Right kidney (tissue), 1 donor: ENCODE measurements around the gene KDM2B.

ENCODE experiments used
- DNase-seq: peaks from one replicate; pipeline ENCODE4 v3.0.0-alpha.2; 2016

The KDM2B gene

GRCh38 chr12:121430833-121431415 lies 149.9 kb downstream of the KDM2B start:
- DNase-seq, result no peak

- DNase-seq, result no peak
Observed at GRCh38 chr12:121428883-121429282, 151.9 kb downstream of the KDM2B start.

GRCh38 chr12:121427556-121428050 lies 153.2 kb downstream of the KDM2B start:
- DNase-seq, result no peak

- no peak for DNase-seq
Observed at GRCh38 chr12:121424624-121424975, 156.2 kb downstream of the KDM2B start.

- DNase-seq, result no peak
Observed at GRCh38 chr12:121423682-121424623, 156.9 kb downstream of the KDM2B start.

GRCh38 chr12:121423253-121423652 lies 157.6 kb downstream of the KDM2B start:
- no peak for DNase-seq

- no peak for DNase-seq
Observed at GRCh38 chr12:121420109-121420508, 160.7 kb downstream of the KDM2B start.

- no peak for DNase-seq
Observed at GRCh38 chr12:121417847-121418246, 163.0 kb downstream of the KDM2B start.

GRCh38 chr12:121413917-121414316 lies 166.9 kb downstream of the KDM2B start:
- DNase-seq, result no peak

- DNase-seq, result no peak
Observed at GRCh38 chr12:121405211-121405610, 175.6 kb downstream of the KDM2B start.

GRCh38 chr12:121404734-121405133 lies 176.1 kb downstream of the KDM2B start:
- DNase-seq, result no peak

GRCh38 chr12:121403721-121404120 lies 177.1 kb downstream of the KDM2B start:
- DNase-seq, result no peak

GRCh38 chr12:121400332-121401139 lies 180.3 kb downstream of the KDM2B start:
- DNase-seq, result no peak

- peak; percentile 97 for DNase-seq
Observed at GRCh38 chr12:121399391-121400331, 181.2 kb downstream of the KDM2B start, which contains the start of gene RNF34. Gene RNF34, plus strand, starts transcription at chr12:121400118. Its CDS starts 95 bp downstream, at chr12:121400213.

GRCh38 chr12:121398355-121398754 lies 182.5 kb downstream of the KDM2B start:
- DNase-seq, result no peak

GRCh38 chr12:121397521-121397920 lies 183.3 kb downstream of the KDM2B start:
- DNase-seq, result no peak

- no peak for DNase-seq
Observed at GRCh38 chr12:121392325-121392716, 188.5 kb downstream of the KDM2B start.

- no peak for DNase-seq
Observed at GRCh38 chr12:121391619-121392324, 189.1 kb downstream of the KDM2B start.

- no peak for DNase-seq
Observed at GRCh38 chr12:121390856-121391255, 190.0 kb downstream of the KDM2B start.

GRCh38 chr12:121388421-121388981 lies 192.3 kb downstream of the KDM2B start:
- DNase-seq, result no peak
